GM23338 (cell line): ENCODE data around the gene CLDN22.

ENCODE experiments used
- CREB1 ChIP-seq: fragments of 250-450 bp; sonication (Bioruptor Pico); IDR thresholded peaks from 2 replicates; pipeline ENCODE4 v1.5.0; 2020; ENCODE audit warnings: low read depth, mild to moderate bottlenecking, moderate library complexity
- CTCF ChIP-seq, 2 experiments: fragments of 200-600 bp in 1 of 2; sonication (generic) in 1 of 2; conservative IDR thresholded peaks; 2 replicates each; pipeline versions ENCODE4 v1.5.1 to v1.6.1; 2016 to 2017; ENCODE audit warnings: antibody characterized with exemption in 2 of 2, low read depth in 2 of 2, mild to moderate bottlenecking in 2 of 2, moderate library complexity in 1 of 2
- ETS1 ChIP-seq: IDR thresholded peaks from 2 replicates; pipeline ENCODE4 v1.6.1; 2016; ENCODE audit warnings: antibody characterized with exemption
- EZH2 ChIP-seq: fragments of 200-600 bp; sonication (generic); IDR thresholded peaks from one replicate; pipeline ENCODE4 v1.8.0; 2017; ENCODE audit warnings: antibody characterized with exemption, mild to moderate bottlenecking, low read depth; ENCODE audit not compliant: unreplicated experiment
- EZH2phosphoT487 ChIP-seq: fragments of 200-600 bp; sonication (generic); IDR thresholded peaks from one replicate; pipeline ENCODE4 v1.8.1; 2018; ENCODE audit warnings: antibody characterized with exemption; ENCODE audit not compliant: unreplicated experiment
- JUNB ChIP-seq: IDR thresholded peaks from one replicate; pipeline ENCODE4 v1.6.1; 2016; ENCODE audit warnings: antibody characterized with exemption; ENCODE audit not compliant: unreplicated experiment
- NANOG ChIP-seq: IDR thresholded peaks from 2 replicates; pipeline ENCODE4 v1.6.1; 2016; ENCODE audit warnings: antibody characterized with exemption, borderline replicate concordance
- POLR2AphosphoS5 ChIP-seq: IDR thresholded peaks from 2 replicates; pipeline ENCODE4 v1.6.1; 2016; ENCODE audit warnings: antibody characterized with exemption, low read depth
- REST ChIP-seq: IDR thresholded peaks from one replicate; pipeline ENCODE4 v1.6.1; 2018; ENCODE audit warnings: antibody characterized with exemption; ENCODE audit not compliant: unreplicated experiment
- STAT1 ChIP-seq: IDR thresholded peaks from one replicate; pipeline ENCODE4 v1.6.1; 2016; ENCODE audit warnings: antibody characterized with exemption; ENCODE audit not compliant: unreplicated experiment
- ZNF114 ChIP-seq: fragments of 250-450 bp; sonication (Bioruptor Pico); IDR thresholded peaks from 2 replicates; pipeline ENCODE4 v1.5.0; 2020; ENCODE audit warnings: mild to moderate bottlenecking, moderate library complexity
- ZNF331 ChIP-seq: fragments of 250-450 bp; sonication (Bioruptor Pico); IDR thresholded peaks from 2 replicates; pipeline ENCODE4 v1.5.0; 2020; ENCODE audit warnings: low read depth, mild to moderate bottlenecking, moderate library complexity
- ZNF462 ChIP-seq: fragments of 250-450 bp; sonication (Bioruptor Pico); IDR thresholded peaks from 2 replicates; pipeline ENCODE4 v1.5.0; 2020; ENCODE audit warnings: mild to moderate bottlenecking, moderate library complexity

GRCh38 chr4:183306811-183307210, 13.3 kb downstream of the CLDN22 start:
- TF ChIP-seq POLR2AphosphoS5 = no peak
- TF ChIP-seq CTCF (conservative IDR thresholded peaks at IDR 0.05; ENCODE audit: low read depth in 2 of 2) = no peak
- TF ChIP-seq EZH2 = no peak
- no peak for TF ChIP-seq EZH2phosphoT487
- no peak for TF ChIP-seq NANOG
- TF ChIP-seq STAT1 = no peak
- no peak for TF ChIP-seq REST
- no peak for TF ChIP-seq ZNF331 (CRISPR knock-in tag)
- no peak for TF ChIP-seq CREB1
- no peak for TF ChIP-seq JUNB
- no peak for TF ChIP-seq ZNF462 (CRISPR knock-in tag)
- no peak for TF ChIP-seq ETS1
- TF ChIP-seq ZNF114 (CRISPR knock-in tag) = no peak
